K562 (cell line): ENCODE data around the gene POLD3. TPM values are rescaled to one million over a fixed set of nuclear protein-coding genes. Genes with fewer than 3 reads are reported as not detected.

Source experiments
- ATAC-seq: fragments of 200-7000 bp; cut with Tn5 transposase; 3 replicates; pipeline ENCODE4 v1.9.1; 2020; ENCODE audit warnings: moderate library complexity
- BruUV-seq: library from RNA; stranded (reverse); fragments of 400-500 nt; replicated peaks from 2 replicates; lab custom pipeline; 2021; lab: Mats Ljungman, UMichigan
- CTCF ChIA-PET: fragments of 300-600 bp; formaldehyde crosslinking; extraction: SDS; loops from one replicate; lab custom pipeline; 2021; ENCODE audit warnings: low intra/inter-chr PET ratio; lab: Yijun Ruan, JAX
- POLR2A ChIA-PET: fragments of 300-600, 350-650 bp; sonication (Branson Sonifier 250); formaldehyde crosslinking; extraction: SDS; loops from one replicate; lab custom pipeline; 2021; ENCODE audit warnings: antibody characterized with exemption, inconsistent platforms; lab: Yijun Ruan, JAX
- DNase-seq, 4 experiments: peaks; one replicate each; pipeline versions ENCODE4 v3.0.0 to v3.0.0-alpha.2; 2011 to 2018; ENCODE audit warnings: low spot score in 3 of 4, mixed read lengths in 3 of 4; ENCODE audit errors: extremely low read depth in 1 of 4
- FAIRE-seq: peaks from 2 replicates; lab custom pipeline; 2011; peaks lifted over from hg19 to GRCh38; lab: Jason Lieb, UNC
- H2AFZ ChIP-seq: 2 replicates; pipeline ENCODE4 v1.6.0; 2011; ENCODE audit warnings: low read depth, low read length, control low read depth, inconsistent platforms
- H3K27ac ChIP-seq: fragments of 200-600 bp; 3 replicates; pipeline ENCODE4 v1.8.0; 2011; ENCODE audit warnings: low read depth, mild to moderate bottlenecking, control low read depth, inconsistent platforms, low read length, moderate library complexity, mixed read lengths; ENCODE audit errors: extremely low read depth
- H3K27me3 ChIP-seq, 2 experiments: fragments of 300-600 bp in 1 of 2; 2 replicates in 1 of 2; 3 replicates in 1 of 2; pipeline versions ENCODE4 v1.6.0 to v1.8.0; 2011; ENCODE audit warnings: inconsistent platforms in 2 of 2, low read length in 2 of 2, mild to moderate bottlenecking in 1 of 2, mixed read lengths in 1 of 2, moderate library complexity in 1 of 2; ENCODE audit not compliant: control insufficient read depth in 2 of 2, insufficient read depth in 2 of 2
- H3K36me3 ChIP-seq: fragments of 300-600 bp; 3 replicates; pipeline ENCODE4 v1.8.0; 2011; ENCODE audit warnings: mild to moderate bottlenecking, low read length, inconsistent platforms; ENCODE audit not compliant: control insufficient read depth, insufficient read depth
- H3K4me1 ChIP-seq, 2 experiments: fragments of 200-600 bp in 1 of 2; replicated peaks in 1 of 2; 2 replicates in 1 of 2; 3 replicates in 1 of 2; pipeline versions ENCODE4 v1.5.1 to v1.8.0; 2011; ENCODE audit warnings: inconsistent platforms in 2 of 2, low read length in 2 of 2, mild to moderate bottlenecking in 1 of 2, mixed read lengths in 1 of 2, moderate library complexity in 1 of 2; ENCODE audit not compliant: control insufficient read depth in 2 of 2, insufficient read depth in 2 of 2
- H3K4me2 ChIP-seq: 2 replicates; pipeline ENCODE4 v1.6.1; 2011; ENCODE audit warnings: low read length, control low read depth, inconsistent platforms, mixed read lengths; ENCODE audit not compliant: insufficient read depth
- H3K4me3 ChIP-seq: fragments of 200-600 bp; sonication (generic), shearing (Covaris generic); 2 replicates; pipeline ENCODE4 v1.5.1; 2016; ENCODE audit warnings: control low read depth, inconsistent platforms
- H3K79me2 ChIP-seq: fragments of 200-600 bp; 3 replicates; pipeline ENCODE4 v1.8.0; 2011; ENCODE audit warnings: low read length, inconsistent platforms; ENCODE audit not compliant: control insufficient read depth, insufficient read depth
- H3K9ac ChIP-seq, 2 experiments: 2 replicates each; pipeline versions ENCODE4 v1.6.0 to v1.6.1; 2011; ENCODE audit warnings: low read depth in 2 of 2, low read length in 2 of 2, control low read depth in 1 of 2, inconsistent platforms in 1 of 2, mild to moderate bottlenecking in 1 of 2, mixed read lengths in 1 of 2; ENCODE audit not compliant: insufficient read depth in 1 of 2
- H3K9me1 ChIP-seq: one replicate; pipeline ENCODE4 v1.6.0; 2011; ENCODE audit warnings: inconsistent platforms, mild to moderate bottlenecking, low read length, moderate library complexity; ENCODE audit not compliant: control insufficient read depth, insufficient read depth
- H3K9me3 ChIP-seq: replicated peaks from 2 replicates; pipeline ENCODE4 v1.5.1; 2011; ENCODE audit warnings: low read depth, low read length, inconsistent platforms; ENCODE audit not compliant: control insufficient read depth, insufficient read depth
- H4K20me1 ChIP-seq: replicated peaks from 2 replicates; pipeline ENCODE4 v1.6.1; 2011; ENCODE audit warnings: low read length, inconsistent platforms, mixed read lengths; ENCODE audit not compliant: control insufficient read depth, insufficient read depth
- ARID1B ChIP-seq: fragments of 450-650 bp; IDR thresholded peaks from 2 replicates; pipeline ENCODE4 v1.6.1; 2016; ENCODE audit warnings: antibody characterized with exemption, mild to moderate bottlenecking, inconsistent platforms
- BRCA1 ChIP-seq, 2 experiments: fragments of 450-650 bp in 1 of 2; sonication (generic) in 1 of 2; formaldehyde crosslinking in 1 of 2; IDR thresholded peaks; 2 replicates each; pipeline versions ENCODE4 v1.5.0 to v1.6.1; 2017 to 2020; ENCODE audit warnings: mild to moderate bottlenecking in 1 of 2, missing genetic modification reagents in 1 of 2
- CBFA2T2 ChIP-seq: fragments of 450-650 bp; conservative IDR thresholded peaks from 2 replicates; pipeline ENCODE4 v1.6.1; 2017; ENCODE audit warnings: mild to moderate bottlenecking
- DPF2 ChIP-seq: fragments of 450-650 bp; IDR thresholded peaks from 2 replicates; pipeline ENCODE4 v1.6.1; 2016
- JUND ChIP-seq, 2 experiments: IDR thresholded peaks; 2 replicates in 1 of 2; 3 replicates in 1 of 2; pipeline ENCODE4 v1.6.1; 2011; ENCODE audit warnings: borderline replicate concordance in 2 of 2, low read depth in 2 of 2, low read length in 2 of 2, improper control_type of control experiment in 1 of 2, missing biosample characterization in 1 of 2, missing genetic modification characterization in 1 of 2, missing genetic modification reagents in 1 of 2
- KDM1A ChIP-seq, 2 experiments: fragments of 450-650 bp; IDR thresholded peaks; 2 replicates each; pipeline ENCODE4 v1.6.1; 2016; ENCODE audit warnings: mild to moderate bottlenecking in 2 of 2
- PML ChIP-seq: IDR thresholded peaks from 2 replicates; pipeline ENCODE4 v1.6.1; 2012; ENCODE audit warnings: low read length, inconsistent platforms
- POLR2H ChIP-seq: IDR thresholded peaks from 2 replicates; pipeline ENCODE4 v1.6.1; 2016; ENCODE audit warnings: missing genetic modification characterization, low read depth, mild to moderate bottlenecking, control low read depth, missing compliant biosample characterization, moderate library complexity
- TAF15 ChIP-seq: fragments of 200-400 bp; formaldehyde crosslinking; IDR thresholded peaks from 2 replicates; pipeline ENCODE4 v1.6.1; 2017; ENCODE audit warnings: mild to moderate bottlenecking, low read depth, low read length, moderate library complexity
- ZNF354B ChIP-seq: fragments of 250-450 bp; sonication (Bioruptor Pico); IDR thresholded peaks from 2 replicates; pipeline ENCODE4 v1.4.0; 2020
- ZNF830 ChIP-seq: fragments of 250-450 bp; sonication (Bioruptor Pico); IDR thresholded peaks from 2 replicates; pipeline ENCODE4 v1.5.0; 2021; ENCODE audit warnings: mild to moderate bottlenecking
- WGBS: fragments of 100-300 bp; shearing (Covaris generic); methylation state at CpG from one replicate; pipeline ENCODE4 v1.1.6; 2016; ENCODE audit warnings: low coverage, mixed read lengths; ENCODE audit not compliant: insufficient coverage; ENCODE audit errors: missing lambda C conversion rate; 5-methylcytosine and 5-hydroxymethylcytosine counted together
- in situ Hi-C: fragments of 300-500 bp; cut with MboI; formaldehyde crosslinking; loops from 4 replicates; pipeline ENCODE4 v1.15.0; 2018; ENCODE audit warnings: inconsistent platforms, mixed read lengths
- intact Hi-C: fragments of 100-400 bp; cut with micrococcal nuclease; formaldehyde crosslinking; loops from 2 replicates; pipeline ENCODE4 v1.14.2; 2022
- polyA plus RNA-seq, 8 experiments: library from polyadenylated mRNA; depleted of rRNA in 4 of 8; stranded (reverse) in 5 of 8; unstranded in 3 of 8; fragments of >200 nt; fragmentation: Nextera tagmentation in 2 of 8; fragmentation: Illumina TruSeq in 1 of 8; extraction: Ambion mirVana in 2 of 8; extraction: Trizol in 1 of 8; gene quantifications; 2 replicates each; pipeline versions ENCODE4 v1.2.1 to v1.2.3, GENCODE V29; 2011 to 2014; ENCODE audit warnings: inconsistent platforms in 1 of 8, missing spikeins in 1 of 8
- total RNA-seq, 7 experiments: library from RNA; depleted of rRNA in 6 of 7; stranded (reverse); fragments of >200 nt in 6 of 7; fragmentation: Illumina TruSeq in 2 of 7; extraction: Trizol in 2 of 7; gene quantifications; 2 replicates each; pipeline versions ENCODE4 v1.2.1 to v1.2.3, GENCODE V29; 2011 to 2021; ENCODE audit warnings: low replicate concordance in 1 of 7

Gene POLD3
- total and polyA plus RNA-seq, 9 of the 15 experiments (the other 6 are each of a cell fraction or from before 2014, with no cell fraction given) = 10.6 to 40.1 (median 24.6) TPM

DNA sequence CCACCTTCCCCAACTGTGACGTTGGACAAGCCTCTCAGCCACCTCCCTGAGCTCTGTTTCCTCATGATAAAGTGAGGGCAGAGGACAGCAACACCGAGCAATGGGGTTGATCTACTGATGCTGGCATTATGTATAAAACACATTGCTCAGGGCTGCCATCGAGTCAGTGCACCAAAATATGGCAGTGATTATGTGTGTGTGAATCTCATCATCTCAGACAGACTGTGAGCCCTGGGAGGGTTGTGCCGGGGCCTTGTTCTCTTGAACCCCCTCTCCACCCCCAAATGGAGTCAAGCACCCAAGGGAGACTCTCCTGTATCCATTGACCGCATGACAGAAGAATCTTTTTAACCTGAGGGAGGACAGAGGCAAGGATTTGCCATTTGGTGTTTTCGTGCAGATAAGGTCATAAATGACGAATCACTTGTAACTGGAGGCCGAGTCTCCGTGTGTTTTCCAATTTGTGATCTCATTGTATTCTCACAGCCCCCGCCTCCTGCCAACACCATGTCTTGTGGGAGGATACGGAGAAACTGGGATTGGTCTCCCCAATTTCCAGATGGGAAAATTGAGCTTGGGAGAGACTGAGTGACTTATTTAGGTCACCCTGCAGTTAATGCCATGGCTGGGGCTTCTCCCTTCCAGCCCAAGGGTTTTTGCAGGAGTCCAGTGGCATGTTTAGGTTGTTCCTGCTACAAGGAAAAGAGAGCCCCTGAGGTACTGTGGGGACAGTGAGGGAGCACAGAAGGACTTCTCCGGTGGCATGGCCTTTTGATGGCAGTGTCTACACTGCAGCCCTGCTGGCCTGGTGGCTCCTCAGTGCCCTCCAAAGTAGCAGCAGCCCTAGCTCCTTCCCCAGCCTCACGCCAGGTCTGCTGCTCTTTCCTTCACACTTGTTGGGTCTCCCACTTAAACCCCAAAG, 86.5 kb downstream of the POLD3 start (continued):
- TF ChIP-seq JUND (IDR thresholded peaks at IDR 0.05; ENCODE audit: borderline replicate concordance, low read depth, low read length) (0 out of 2 replicates have a peak, but pooled peaks have one; percentile 40), JUND (tag; IDR thresholded peaks at IDR 0.05; ENCODE audit: borderline replicate concordance, low read depth, low read length) (peak; percentile 43; the same call in 1 of the 3 replicates), PML (no peak), KDM1A (IDR thresholded peaks at IDR 0.05) (peak; percentile 62 to 74; a peak in 3 of 4 replicates), DPF2 (0 out of 2 replicates have a peak, but pooled peaks have one; percentile 27), CBFA2T2 (0 out of 2 replicates have a peak, but pooled peaks have one; percentile 13), ARID1B (peak; percentile 25; the same call in 1 of the 2 replicates)

DNA sequence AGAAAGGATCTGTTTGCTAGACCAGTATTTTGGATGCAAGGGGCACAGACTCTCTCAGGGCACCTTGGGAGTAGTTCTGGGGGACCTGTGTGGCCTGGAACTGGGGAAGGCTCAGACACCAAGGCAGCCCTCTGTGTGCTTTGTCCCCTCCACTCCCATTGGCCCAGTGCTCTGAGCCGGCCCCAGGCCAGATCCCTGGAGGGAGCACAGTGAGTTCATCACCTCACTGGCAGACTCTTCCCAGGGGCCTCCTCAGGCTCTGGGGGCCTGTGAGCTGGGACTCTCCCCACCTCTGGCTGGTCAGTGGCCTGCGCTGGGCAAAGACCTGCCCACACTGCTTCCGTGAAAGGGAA, 87.1 kb downstream of the POLD3 start:
- DNase-seq (no peak), FAIRE-seq (no peak), ATAC-seq (peak; percentile 25; the same call in 1 of the 3 replicates)
- BruUV-seq = no TSS peak
- Histone ChIP-seq H3K9me1 (no peaks in the 10 kb centered on the region), H3K4me2 (no peak overlapping the region), H3K4me3 (no peak overlapping the region), H3K27ac (no peak overlapping the region), H2AFZ (no peak overlapping the region), H3K9me3 (no peaks in the 10 kb centered on the region), H3K4me1 (peaks cover 5 to 11% of the 10 kb centered on the region in 2 experiments; a peak in 4 of 5 replicates)
- POLR2A ChIA-PET = interaction anchor here (1.7 to 2.0 kb wide), 2 partner anchors 9 to 37 kb away, joined by 4 to 6 read pairs; no protein-coding TSS in a partner anchor
- in situ Hi-C loops (no loop called here), intact Hi-C loops (no loop called here)
- WGBS = 44% methylated on average over 3 of the region's 3 CpGs
- no peak for TF ChIP-seq ZNF354B (CRISPR knock-in tag)
- TF ChIP-seq ZNF830 (CRISPR knock-in tag) = no peak
- no peak for TF ChIP-seq POLR2H (tag)
- no peak for TF ChIP-seq TAF15
- TF ChIP-seq BRCA1 (IDR thresholded peaks at IDR 0.05) = no peak
- no peak for TF ChIP-seq BRCA1 (CRISPR knock-in tag; IDR thresholded peaks at IDR 0.05)
- TF ChIP-seq, all 486 proteins: peak for 0
- no peaks in the 10 kb centered on the region for H3K27me3 ChIP-seq
- no peaks in the 10 kb centered on the region for H4K20me1 ChIP-seq
- no peaks in the 10 kb centered on the region for H3K79me2 ChIP-seq
- no peaks in the 10 kb centered on the region for H3K36me3 ChIP-seq
- CTCF ChIA-PET = no interaction called here
- peak overlapping the region in 1 of 2 experiments; percentile 77; a peak in 2 of 4 replicates for H3K9ac ChIP-seq
